Lung microvascular endothelial cell (primary cell): ENCODE results near the gene SLC6A11. TPM values are rescaled to one million over a fixed set of nuclear protein-coding genes. Genes with fewer than 3 reads are reported as not detected.

Experiments
- DNase-seq, 2 donors: peaks; one replicate each; pipeline versions ENCODE4 v3.0.0 to v3.0.0-alpha.2; 2010; ENCODE audit warnings: low read depth in 2 of 2
- total RNA-seq: library from RNA; depleted of rRNA; stranded (reverse); fragments of >200 nt; gene quantifications from 2 replicates; pipeline ENCODE4 v1.2.1, GENCODE V29; 2014

SLC6A11 gene
- not detected in 2 replicates for total RNA-seq

DNA sequence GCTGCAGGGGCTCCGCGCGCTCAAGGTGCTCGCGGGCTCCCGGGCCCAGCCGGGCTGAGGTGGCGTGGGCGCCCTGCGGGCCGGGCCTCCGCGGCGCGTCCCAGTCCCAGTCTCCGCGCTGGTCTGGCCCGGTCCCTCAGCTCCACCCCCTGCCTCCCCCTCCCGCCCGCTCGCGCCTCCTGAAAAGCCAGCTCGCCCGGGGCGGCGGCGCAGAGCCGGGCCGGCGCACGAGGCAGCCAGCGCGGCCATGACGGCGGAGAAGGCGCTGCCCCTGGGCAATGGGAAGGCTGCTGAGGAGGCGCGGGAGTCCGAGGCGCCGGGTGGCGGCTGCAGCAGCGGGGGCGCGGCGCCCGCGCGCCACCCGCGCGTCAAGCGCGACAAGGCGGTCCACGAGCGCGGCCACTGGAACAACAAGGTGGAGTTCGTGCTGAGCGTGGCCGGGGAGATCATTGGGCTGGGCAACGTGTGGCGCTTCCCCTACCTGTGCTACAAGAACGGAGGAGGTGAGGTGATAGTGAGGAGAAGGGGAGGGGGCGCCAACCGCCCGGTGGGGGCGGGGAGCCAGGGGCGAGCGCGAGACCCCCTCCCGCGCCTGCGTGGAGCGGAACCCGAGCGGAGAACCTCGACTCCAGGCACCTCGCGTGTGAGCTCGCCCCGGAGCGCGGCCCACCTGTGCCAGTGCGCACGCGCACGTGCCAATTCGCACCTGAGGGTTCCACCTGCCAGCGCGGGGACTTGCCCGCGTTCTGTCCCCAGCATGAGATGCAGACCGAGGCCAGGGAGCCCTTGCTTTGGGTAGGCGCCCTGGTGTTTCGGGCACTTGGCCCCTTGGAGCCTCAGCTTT, at the start of gene SLC6A11:
SLC6A11 (plus strand) TSS at position 210 of the 844 bp plus-strand sequence; CDS start at position 248, 38 bp downstream.
- DNase-seq, result no peak

DNA sequence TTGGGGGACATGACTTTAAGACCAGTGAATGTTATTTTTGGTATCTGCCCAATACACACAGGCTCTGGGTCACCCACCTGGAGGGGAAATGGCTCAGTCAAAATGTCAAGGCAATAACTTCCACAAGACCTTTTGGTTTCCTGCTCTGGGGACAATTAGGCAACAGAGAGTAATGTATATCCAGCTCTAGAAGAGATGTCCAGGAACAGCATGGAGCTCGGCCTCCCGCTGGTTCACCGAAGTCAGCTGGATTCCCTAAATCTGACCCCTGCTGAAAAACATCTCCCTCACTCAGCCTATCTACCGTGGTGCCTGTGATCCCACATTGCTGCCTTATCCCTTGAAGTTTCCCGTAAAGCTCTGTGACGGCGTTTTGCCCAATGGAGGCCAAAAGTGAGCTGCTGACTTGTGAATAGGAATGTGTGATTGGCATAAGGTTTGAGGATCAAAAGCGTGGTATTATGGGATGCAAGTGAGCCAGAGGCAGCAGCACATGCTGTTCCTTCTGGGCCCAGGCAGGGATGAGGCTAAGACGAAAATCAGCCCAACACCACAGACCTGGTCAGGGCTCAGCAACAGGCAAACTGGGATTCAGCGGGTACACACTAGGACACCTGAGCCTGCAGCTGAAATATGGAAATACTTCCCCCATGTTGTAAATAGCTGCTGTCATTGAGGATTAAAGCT, 47.2 kb upstream of the SLC6A11 start:
- no peak for DNase-seq

DNA sequence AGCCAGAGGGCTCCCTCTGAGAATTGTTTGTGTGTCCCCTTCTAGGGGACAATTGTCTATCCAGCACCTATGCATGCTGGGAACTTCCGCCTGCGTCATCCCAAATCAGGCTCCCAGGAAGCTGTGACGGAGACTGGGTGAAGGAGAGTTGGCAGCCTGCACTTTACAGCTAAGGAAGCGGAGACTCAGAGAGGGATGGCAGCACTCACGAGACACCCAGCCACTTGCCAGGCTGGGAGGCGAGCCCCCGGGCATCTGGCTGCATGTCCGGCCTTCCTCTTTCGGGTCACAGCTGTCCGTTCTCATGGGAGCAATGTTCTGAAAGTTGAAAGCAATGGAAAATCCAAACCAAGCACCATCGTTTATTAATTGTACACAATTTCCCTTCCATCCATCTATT, 45.5 kb upstream of the SLC6A11 start:
- DNase-seq, result no peak

DNA sequence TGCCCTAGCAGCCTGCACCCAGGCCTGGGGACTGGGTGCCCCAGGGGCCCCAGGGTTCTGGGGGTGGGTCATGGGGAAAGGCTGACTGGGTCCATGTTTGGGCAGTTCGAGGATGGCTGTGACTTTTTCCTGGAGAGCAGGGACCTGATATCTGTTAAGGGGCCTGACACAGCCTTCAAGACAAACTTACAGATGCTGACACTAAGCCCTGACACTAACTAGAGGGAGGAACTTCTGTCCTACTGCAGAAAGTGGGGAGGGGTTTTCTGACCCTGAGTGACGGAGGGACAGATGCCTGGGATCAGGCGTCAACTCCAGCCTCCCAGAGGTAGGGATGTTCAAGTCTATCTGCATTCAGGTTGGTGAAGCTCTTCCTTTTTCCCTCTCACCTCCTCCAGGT, 45.0 kb upstream of the SLC6A11 start:
- no peak for DNase-seq

DNA sequence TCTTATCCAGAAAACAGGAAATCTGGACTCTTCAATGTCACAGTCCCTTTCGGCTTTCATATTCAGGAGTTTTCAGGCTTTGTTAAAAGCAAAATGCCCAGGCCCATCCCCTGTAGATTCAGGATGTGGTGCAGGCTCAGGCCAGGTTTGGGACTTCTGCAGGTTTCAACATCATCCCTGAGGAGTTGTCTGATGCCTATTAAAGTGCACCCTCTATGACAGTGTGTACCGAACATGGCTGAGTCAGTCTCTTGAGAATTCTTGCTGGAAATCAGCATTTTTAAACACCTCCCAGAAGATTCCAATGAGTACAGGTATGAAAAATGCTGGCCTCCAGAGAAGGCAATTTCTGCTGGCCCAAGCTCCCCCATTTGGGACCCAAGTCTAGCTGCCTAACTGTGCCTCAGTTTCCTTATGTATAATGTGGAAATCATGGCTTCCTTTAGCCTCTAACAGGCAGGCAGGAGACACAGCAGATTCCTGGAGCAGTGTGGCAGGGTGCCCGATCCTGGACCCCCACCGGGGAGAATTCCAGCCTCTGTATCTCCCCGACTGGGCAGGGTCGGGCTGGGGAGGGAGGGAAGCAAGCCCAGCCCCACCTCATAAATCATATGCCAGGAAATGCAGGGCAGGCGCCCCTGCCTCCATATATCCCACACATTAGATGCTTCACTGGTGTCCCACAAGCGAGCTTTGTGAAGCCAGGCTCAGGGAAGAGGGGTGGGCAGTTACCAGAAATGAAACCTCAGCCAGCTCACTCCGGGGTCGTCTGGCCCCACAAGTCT, 44.4 kb upstream of the SLC6A11 start:
- no peak for DNase-seq

DNA sequence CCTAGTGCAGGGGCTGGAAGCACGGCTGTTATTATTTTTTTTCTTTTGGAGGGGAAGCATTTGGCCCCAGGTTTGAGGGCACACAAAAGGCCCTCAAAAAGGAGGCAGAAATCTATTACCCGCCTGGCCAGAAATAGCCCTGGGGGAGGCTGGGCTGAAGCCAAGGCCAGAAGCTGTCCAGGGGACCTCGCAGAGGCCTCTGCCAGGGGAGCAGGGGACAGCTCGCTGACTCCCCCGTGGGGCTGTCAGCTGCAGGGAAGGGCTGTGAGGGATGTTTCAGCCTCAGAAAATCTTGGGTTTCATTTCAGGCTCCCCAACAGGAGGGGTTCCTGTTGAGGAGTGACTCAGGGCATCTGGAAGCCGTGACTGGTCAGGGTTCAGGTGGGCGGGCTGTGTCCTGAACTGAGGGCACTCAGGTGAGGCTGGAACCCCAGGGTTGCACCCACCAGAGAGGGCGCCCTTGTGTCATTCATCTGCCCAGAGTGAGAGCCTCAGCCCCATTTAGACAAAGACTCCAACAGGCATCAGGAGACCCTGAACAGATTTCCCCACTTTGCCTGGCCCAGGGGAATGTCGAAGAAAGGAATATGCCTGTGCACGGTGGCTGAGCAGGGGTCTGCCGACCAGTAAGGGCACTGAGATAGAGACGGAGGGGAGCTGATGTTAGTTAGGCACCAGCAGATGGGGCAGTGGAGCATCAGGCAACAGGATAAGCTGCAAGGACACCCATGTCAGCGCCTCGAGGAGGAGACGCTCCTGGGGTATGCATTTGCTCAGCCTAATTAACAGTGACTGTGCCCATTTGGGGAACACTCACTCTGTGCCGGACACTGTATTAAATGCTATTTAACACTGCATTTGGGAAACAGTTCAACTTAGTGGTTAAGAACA, 43.5 kb upstream of the SLC6A11 start:
- peak in 1 of 2 donors; percentile 15 for DNase-seq

DNA sequence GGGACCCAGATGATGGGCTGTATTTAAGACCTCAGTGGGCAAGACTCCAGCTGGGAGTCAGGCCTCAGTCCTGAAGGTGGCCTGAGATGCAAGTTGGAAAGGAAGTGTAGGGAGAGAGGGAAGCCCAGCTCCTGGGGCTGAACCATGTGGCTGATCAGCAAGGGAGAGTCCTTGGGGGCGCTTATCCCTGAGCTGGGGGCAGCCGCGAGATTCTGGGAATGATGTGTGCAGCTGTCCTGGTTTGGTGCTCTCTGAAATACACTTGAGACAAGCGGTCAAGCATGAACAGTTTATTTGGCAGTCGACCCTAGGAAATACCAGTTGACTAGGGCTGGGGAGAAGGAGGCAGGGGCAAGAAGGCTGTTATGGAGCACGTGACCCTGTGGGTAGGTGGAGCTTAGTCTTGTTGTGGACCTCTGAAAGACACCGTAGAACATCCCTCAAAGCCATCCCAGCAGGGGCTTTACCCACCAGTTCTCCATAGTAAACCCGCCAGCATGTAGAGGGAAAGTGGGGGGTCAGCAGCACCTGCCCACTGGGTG, 41.8 kb upstream of the SLC6A11 start:
- DNase-seq, result no peak

DNA sequence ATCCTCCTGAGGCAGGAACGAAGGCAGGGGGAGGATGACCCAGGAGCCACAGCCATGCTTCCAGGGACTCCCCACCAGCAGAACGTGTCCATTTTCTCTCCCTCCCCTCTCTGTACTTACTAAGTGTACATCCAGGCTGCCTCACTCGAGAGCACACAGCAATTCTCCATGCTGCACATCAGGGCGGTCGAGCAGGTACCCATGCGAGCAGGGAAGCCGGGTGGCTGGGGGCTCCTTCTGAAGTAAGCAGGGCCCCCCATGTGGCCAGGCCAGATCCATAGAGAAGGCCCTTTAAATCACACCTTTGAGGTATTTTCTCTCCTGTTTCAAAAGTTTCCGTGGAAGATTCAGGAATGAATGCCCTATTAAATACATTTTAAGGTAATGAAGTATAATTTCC, 41.2 kb upstream of the SLC6A11 start:
- no peak for DNase-seq

DNA sequence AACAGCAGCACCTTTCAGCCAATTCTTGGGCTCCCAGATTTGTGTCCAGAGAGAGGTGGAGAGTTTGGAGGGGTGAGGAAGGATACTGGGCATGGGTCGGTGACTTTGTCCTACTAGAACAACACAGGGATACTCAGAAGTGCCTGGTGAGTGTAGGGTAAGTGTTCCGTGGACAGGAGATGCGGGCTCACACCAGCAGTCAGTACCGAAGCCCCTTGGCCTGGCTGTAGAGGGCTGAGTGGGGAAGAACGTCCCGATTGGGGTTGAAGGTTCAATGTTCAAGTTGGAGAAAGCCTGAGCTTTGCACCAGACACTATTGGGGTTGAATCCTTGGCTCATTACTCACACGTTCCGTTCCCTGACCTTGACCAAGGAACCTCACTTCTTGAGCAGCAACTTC, 40.8 kb upstream of the SLC6A11 start:
- no peak for DNase-seq

DNA sequence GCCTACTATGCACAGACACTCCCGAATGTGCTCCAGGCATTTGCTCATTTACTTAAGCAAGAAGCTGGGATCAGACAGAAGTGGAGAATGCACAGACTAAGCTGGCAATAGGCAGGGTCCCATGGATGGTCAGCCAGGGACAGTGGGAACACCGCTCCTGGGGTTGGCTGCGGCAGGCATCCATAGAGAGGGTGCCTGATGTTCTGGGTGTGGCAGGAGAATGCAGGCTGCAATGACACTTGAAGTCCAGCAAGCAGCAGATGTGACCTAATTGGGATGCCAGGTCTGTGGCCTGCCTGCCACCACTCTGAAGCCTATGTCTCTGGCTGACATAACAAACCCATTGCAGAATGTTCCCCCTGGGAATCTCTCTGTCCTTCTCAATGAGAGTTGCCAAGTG, 40.2 kb upstream of the SLC6A11 start:
- no peak for DNase-seq

DNA sequence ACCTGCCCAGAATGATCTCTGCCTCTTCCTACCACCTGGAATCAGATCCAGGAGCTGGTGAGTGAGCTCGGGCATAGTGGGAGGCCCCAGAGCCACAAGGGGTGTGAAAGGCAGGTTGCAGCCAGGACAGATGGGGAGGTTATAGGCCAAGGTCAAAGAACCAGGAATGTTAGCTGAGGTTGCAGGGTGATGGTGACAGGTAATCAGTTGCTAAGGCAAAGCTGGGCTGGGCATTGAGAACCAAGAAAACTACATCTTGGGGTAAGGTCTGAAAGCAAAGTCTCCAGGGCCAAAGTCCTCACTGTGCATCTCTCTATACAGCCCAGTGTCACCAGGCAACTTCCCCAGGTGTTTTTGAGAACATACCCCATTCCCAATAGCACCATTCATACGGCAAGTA, 38.4 kb upstream of the SLC6A11 start:
- no peak for DNase-seq

DNA sequence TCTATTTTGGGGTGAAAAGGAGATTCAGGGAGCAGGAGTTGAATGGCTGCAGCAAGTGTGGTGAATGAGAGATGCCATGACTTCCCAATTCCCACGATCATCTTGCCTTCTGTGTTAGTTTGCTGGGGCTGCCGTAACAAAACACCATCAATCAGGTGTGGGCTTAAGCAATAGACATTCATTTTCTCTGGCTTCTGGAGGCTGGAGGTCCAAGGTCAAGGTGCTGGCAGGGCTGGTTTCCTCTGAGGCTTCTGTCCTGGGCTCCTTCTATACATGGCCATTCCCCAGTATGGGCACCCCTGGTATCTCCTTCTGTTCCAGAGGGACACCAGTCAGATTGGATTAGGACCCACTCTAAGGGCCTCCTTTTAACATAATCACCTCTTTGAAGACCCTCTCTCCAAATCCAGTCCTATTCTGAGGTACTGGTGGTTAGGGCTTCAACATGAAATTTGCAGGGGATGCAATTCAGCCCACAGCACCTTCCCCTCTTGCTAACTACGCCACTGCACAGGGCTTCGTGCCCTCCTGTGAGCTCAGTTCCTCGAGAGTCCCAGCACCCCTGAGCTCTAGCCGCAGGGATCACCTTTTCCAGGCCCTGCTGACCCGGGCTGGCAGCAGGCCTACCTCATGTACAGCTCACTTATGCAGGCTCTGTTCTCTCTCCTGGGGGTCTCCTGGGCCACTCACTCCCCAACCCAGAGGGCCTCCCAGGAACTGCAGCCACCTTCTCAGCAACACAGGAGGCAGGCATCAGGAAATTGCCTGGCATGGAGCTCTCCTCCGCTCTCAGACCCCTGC, 37.3 kb upstream of the SLC6A11 start:
- no peak for DNase-seq

DNA sequence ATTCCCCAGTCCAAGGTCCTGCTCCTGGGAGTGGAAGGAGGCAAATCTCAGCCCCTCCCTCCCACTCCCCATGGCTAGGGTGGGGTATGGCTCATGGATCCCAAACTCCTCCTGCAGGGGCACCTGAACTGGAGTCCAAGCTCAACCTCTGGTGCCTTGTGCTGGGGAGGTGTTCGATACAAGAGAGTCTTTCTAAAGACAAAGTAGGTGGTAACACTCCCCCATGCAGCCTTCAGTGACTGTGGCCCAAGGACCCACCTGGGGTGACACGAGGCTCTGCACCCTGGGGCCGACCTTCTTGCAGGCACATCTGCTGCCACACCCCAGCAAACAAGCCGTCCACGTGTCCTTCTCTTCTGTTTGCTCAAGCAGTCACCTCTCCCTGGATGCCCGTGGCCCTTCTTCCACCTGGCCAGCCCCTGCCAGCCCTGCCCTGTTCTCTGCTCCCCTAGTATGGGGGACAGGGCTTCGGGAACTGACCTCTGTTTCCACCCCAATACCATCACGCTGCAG, 36.7 kb upstream of the SLC6A11 start:
- no peak for DNase-seq

DNA sequence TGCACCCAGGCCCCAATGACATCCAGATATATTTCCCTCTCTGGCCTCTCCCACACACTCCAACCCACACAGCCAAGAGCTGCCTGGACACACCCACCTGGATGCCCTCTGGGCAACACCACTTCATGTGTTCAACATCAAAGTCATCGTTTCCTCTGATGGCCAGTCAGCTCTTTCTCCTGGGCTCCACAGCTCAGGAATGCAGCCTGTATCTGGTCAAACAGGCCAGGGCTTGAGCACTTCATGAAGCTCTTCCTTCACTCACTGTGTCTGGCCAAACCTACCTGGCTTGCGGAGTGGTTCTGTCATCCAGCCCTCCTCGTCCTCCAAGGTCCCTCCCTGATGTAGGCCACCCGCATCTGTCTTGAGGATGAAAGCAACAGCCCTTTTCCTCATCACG, 35.8 kb upstream of the SLC6A11 start:
- no peak for DNase-seq

DNA sequence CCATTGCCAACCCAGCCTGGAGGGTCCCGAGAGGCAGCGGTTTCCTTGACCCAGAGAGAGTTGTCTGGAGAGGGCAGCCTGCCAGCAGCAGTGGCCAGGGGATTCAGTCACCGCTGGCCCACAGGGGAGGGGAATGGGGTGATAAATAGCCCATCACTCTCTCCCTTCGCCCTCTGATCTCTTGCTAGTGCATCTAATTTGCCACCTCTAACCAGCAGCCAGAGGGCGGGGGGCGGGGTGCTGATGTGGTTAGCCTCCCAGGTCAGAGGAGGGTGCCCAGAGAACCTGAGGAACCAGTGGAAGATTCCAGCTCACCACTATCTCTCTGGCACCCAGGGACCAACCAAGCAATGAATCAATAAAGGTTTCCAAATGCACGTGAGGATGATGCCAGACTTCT, 35.1 kb upstream of the SLC6A11 start:
- no peak for DNase-seq

DNA sequence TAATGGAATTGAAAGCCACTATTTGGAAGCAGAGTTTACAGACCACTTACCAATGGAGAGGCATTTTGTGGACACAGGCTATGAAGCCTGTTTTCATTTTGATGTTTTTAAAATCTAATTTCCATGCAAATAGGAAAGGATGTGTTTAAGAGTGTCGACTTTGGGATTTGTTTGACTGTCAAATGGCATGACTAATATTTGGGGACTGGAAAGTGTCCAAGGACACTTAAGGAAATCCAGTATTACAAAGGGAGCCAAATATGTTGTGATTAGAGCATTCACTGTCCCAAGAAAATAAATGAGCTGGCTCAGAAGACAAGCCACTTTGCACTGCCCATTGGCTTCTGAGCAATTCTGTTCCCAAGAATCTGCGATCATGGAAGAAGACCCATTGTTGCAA, 34.0 kb upstream of the SLC6A11 start:
- DNase-seq, result no peak

DNA sequence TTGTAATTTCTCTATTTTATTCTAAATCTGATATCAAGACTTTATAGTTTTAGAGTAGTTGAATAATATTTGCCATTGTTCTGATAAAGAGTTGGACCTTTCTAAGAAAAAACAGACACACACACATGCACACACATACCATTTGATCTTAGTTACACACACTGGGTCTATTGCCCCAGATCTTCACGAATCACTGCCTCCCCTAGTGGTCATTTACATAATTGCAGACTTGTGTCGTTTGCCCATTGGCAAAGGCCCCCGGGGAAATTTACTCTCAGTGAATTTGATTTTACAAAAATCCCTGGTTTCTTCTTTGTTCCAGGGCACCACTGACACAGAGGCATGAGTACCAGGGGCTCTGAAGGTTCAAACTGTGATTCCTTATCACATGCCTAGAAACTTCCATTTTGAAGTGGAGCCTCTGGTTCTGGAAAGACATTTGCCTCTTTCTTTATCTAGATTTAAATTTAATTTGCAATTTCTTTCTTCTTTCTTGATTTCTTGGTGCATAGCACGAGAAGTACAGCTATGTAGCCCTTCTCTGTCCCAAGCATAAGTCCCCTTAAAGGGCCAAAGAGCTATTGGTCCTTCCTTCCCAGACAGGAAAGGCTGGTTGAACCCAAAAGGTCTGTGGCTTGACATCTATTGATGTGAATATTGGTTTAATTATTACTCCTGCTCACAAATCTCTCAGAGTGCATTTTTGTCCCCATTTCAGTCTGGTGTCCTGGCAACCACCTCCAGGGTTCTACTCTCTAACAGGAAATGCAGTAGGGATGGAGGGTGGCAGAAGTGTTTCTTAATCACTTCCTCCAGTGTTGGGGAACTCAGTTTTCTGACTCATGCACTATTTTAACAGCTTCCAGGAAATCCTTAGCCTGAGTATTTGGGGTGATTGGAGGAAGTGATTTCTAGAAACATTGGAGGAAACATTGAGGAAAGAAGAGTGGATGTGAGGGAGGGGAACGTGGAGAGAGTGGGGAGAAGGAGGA, 32.4 kb upstream of the SLC6A11 start:
- DNase-seq, result peak; percentile 40 to 52

DNA sequence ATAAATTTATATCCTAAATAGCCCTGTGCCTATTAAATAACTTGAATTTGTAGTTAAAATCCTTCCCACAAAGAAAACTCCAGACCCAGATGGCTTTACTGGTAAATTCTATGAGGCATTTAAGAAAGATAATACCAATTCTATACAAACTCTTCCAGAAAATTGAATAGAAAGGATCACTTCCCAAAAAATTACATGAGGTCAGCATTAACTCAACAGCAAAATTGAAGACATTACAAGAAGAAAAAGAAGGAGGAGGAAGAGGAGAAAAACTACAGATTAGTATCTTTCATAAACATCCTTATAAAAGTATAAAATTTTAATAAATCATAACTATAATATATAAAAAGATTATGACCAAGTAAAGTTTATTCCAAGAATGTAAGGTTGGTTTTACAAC, 29.4 kb upstream of the SLC6A11 start:
- DNase-seq, result no peak

DNA sequence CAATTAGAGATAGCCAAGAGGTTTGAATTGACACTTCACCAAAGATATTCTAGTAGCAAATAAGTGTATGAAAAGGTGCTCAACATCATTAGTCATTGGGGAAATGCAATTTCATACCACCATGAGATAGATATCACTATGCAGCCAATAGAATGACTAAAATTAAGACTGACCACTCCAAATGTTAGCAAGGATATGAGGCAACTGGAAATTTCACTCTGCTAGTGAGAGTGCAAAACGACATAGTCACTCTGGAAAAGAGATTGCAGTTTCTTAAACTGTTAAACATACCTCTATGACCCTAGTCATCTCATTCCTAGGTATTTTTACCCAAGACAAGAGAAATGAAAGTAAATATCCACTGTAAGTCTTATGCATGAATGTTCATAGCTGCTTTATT, 27.6 kb upstream of the SLC6A11 start:
- DNase-seq, result no peak
